SW480 (cell line): ENCODE measurements around the gene PXDN.

ENCODE experiments used
- DNase-seq: peaks from one replicate; pipeline ENCODE4 v3.0.0-alpha.2; 2016; ENCODE audit warnings: low spot score

The PXDN gene

GRCh38 chr2:1612391-1613077, 131.8 kb downstream of the PXDN start:
- DNase-seq, result no peak

GRCh38 chr2:1611886-1612285, 132.4 kb downstream of the PXDN start:
- DNase-seq, result no peak

- DNase-seq, result no peak
These were observed 134.2 kb downstream of the PXDN start for GRCh38 chr2:1610096-1610485.

- DNase-seq, result no peak
These were observed 134.7 kb downstream of the PXDN start for GRCh38 chr2:1609485-1610095.

- DNase-seq, result no peak
These were observed 135.3 kb downstream of the PXDN start for GRCh38 chr2:1609040-1609439.

- no peak for DNase-seq
These were observed 136.2 kb downstream of the PXDN start for GRCh38 chr2:1607971-1608688.

GRCh38 chr2:1607236-1607920, 136.9 kb downstream of the PXDN start:
- DNase-seq, result no peak

GRCh38 chr2:1606421-1607235, 137.7 kb downstream of the PXDN start:
- no peak for DNase-seq

- DNase-seq, result no peak
These were observed 138.3 kb downstream of the PXDN start for GRCh38 chr2:1606046-1606400.

- no peak for DNase-seq
These were observed 138.9 kb downstream of the PXDN start for GRCh38 chr2:1605102-1606045.

- DNase-seq, result no peak
These were observed 140.8 kb downstream of the PXDN start for GRCh38 chr2:1603521-1603920.

GRCh38 chr2:1603059-1603458, 141.3 kb downstream of the PXDN start:
- DNase-seq, result no peak

GRCh38 chr2:1602278-1603010, 141.9 kb downstream of the PXDN start:
- DNase-seq, result no peak

GRCh38 chr2:1601471-1602277, 142.6 kb downstream of the PXDN start:
- DNase-seq, result no peak

GRCh38 chr2:1601067-1601412, 143.3 kb downstream of the PXDN start:
- no peak for DNase-seq

GRCh38 chr2:1600191-1601066, 143.9 kb downstream of the PXDN start:
- no peak for DNase-seq

GRCh38 chr2:1599301-1600085, 144.8 kb downstream of the PXDN start:
- no peak for DNase-seq

- DNase-seq, result no peak
These were observed 145.5 kb downstream of the PXDN start for GRCh38 chr2:1598800-1599199.
